GM12874 (cell line): ENCODE measurements around the gene FOXB1.

Experiments
- TF ChIP-seq, protein P1 (sequence below): IDR thresholded peaks from 2 replicates; pipeline ENCODE4 v1.5.1; 2011; ENCODE audit warnings: low read depth, mild to moderate bottlenecking, control low read depth, low read length, moderate library complexity; ENCODE audit not compliant: insufficient read depth

FOXB1 gene

DNA sequence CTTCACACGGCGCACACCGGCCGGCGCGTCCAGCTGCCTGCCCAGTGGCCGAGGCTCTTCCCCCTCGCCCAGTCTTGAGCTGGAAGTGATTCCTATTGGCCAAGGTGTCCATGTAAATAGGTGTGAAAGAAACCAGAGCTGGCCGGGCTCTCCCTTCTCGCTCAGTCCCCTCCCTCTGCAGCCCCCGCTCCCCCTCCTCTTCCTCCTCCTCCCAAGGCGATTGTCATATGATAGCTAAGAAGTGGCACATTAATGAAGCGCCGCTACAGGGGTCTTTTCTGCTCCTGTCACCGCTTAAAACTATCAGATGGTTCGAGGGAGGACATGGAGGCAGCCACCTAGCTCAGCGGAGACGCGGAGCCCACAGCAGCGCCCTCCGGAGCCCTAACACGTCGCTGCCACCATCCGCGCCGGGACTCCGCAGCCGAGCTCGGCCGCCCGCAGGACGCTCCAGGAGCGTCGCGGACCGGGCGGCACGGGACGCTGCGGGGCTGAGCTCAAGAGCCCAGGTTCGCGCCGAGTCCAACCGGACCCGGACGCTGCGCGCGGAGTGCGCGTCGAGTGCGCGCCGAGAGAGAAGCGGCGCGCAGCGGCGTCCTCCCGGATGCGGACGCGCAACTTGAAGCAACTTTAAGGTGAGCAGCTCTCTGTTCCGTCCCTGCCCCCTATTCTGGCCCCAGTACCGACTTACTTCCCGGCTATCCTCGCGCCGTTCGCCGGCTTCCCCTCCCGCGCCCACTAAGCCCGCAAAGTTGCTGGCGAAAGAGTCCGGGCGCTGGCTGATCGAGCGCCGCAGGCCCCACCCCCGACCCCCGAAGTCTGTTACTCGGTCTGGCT lies at the start of gene FOXB1:
Gene FOXB1, plus strand, starts transcription at position 303 of the 837 bp plus-strand sequence. CDS start 653 bp downstream, outside the sequence.
- TF ChIP-seq, protein P1, sequence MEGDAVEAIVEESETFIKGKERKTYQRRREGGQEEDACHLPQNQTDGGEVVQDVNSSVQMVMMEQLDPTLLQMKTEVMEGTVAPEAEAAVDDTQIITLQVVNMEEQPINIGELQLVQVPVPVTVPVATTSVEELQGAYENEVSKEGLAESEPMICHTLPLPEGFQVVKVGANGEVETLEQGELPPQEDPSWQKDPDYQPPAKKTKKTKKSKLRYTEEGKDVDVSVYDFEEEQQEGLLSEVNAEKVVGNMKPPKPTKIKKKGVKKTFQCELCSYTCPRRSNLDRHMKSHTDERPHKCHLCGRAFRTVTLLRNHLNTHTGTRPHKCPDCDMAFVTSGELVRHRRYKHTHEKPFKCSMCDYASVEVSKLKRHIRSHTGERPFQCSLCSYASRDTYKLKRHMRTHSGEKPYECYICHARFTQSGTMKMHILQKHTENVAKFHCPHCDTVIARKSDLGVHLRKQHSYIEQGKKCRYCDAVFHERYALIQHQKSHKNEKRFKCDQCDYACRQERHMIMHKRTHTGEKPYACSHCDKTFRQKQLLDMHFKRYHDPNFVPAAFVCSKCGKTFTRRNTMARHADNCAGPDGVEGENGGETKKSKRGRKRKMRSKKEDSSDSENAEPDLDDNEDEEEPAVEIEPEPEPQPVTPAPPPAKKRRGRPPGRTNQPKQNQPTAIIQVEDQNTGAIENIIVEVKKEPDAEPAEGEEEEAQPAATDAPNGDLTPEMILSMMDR, result no peak

DNA sequence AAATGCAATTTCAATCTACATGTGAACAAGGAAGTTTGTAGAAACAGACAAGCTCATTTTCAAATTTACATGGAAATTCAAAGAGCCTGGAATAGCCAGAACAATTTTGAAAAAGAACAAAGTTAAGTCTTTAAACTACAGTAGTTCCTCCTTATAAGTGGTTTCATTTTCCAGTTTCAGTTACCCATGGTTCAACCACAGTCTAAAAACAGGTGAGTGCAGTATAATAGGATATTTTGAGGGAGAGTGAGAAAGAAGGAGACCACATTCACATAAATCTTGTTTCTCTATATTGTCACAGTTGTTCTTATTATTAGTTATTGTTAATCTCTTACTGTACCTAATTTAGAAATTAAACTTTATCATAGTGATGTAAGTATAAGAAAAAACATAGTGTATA lies 45.8 kb upstream of the FOXB1 start:
- TF ChIP-seq, protein P1, result no peak

DNA sequence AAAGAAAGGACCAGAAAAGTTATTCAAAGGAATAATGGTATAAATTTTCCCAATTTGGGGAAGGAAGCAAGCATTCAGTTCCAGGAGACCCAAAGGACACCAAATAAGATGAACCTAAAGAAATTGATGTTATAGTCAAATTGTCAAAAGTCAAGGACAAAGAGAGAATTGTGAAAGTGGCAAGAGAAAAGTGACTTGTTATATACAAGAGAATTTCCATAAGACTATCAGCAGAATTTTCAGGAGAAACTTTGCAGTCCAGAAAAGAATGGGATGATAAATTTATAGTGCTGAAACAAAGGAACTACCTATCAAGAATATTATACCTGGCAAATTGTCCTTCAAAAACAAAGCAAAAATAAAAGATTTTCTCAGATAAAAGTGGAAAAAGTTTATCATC lies 43.8 kb upstream of the FOXB1 start:
- TF ChIP-seq, protein P1, result no peak

- TF ChIP-seq, protein P1, result no peak
Observed at GRCh38 chr15:59963322-59963721, 40.8 kb upstream of the FOXB1 start.

GRCh38 chr15:59963925-59964324 lies 40.2 kb upstream of the FOXB1 start:
- TF ChIP-seq, protein P1, result no peak

- TF ChIP-seq, protein P1, result no peak
Observed at GRCh38 chr15:59965741-59966140, 38.4 kb upstream of the FOXB1 start.

- TF ChIP-seq, protein P1, result no peak
Observed at GRCh38 chr15:59966262-59966661, 37.8 kb upstream of the FOXB1 start.
